Spinal cord (tissue), 10 donors: ENCODE results near the gene NAV3. TPM values are rescaled to one million over a fixed set of nuclear protein-coding genes. Genes with fewer than 3 reads are reported as not detected.

Experiments
- DNase-seq, 6 donors: peaks; one replicate each; pipeline versions ENCODE4 v3.0.0 to v3.0.0-alpha.2; 2013 to 2015; ENCODE audit warnings: low spot score in 6 of 6, low read depth in 4 of 6
- H3K27ac ChIP-seq: one replicate; pipeline ENCODE4 v1.5.1; 2013; ENCODE audit warnings: low read depth, low read length, control low read depth
- H3K27me3 ChIP-seq: one replicate; pipeline ENCODE4 v1.6.1; 2013; ENCODE audit warnings: low read length; ENCODE audit not compliant: control insufficient read depth, insufficient read depth
- H3K36me3 ChIP-seq: one replicate; pipeline ENCODE4 v1.6.1; 2013; ENCODE audit warnings: low read length; ENCODE audit not compliant: control insufficient read depth, insufficient read depth
- H3K4me1 ChIP-seq: one replicate; pipeline ENCODE4 v1.6.1; 2013; ENCODE audit warnings: low read length; ENCODE audit not compliant: control insufficient read depth, insufficient read depth
- H3K4me3 ChIP-seq: one replicate; pipeline ENCODE4 v1.5.1; 2013; ENCODE audit warnings: low read depth, low read length, control low read depth
- H3K9me3 ChIP-seq: one replicate; pipeline ENCODE4 v1.6.1; 2013; ENCODE audit warnings: low read length; ENCODE audit not compliant: control insufficient read depth, insufficient read depth
- WGBS: methylation state at CpG from one replicate; pipeline ENCODE4 v1.1.5; 2013; ENCODE audit warnings: missing lambda C conversion rate; ENCODE audit not compliant: insufficient coverage; 5-methylcytosine and 5-hydroxymethylcytosine counted together
- polyA plus RNA-seq, 2 donors: library from polyadenylated mRNA; unstranded; fragments of 120-200 nt; gene quantifications; one replicate each; pipeline ENCODE4 v1.2.1, GENCODE V29; 2013; ENCODE audit not compliant: insufficient read length in 2 of 2
- total RNA-seq, 2 donors: library from RNA; depleted of rRNA in 1 of 2; stranded (reverse); fragments of 120-200 nt in 1 of 2; fragments of >200 nt in 1 of 2; gene quantifications; one replicate each; pipeline versions ENCODE4 v1.2.3 to v1.2.4, GENCODE V29; 2013 to 2014
- donor health status: healthy.

Gene NAV3
- total and polyA plus RNA-seq, 4 donors: 28.9 to 96.3 (median 47.1) TPM

DNA sequence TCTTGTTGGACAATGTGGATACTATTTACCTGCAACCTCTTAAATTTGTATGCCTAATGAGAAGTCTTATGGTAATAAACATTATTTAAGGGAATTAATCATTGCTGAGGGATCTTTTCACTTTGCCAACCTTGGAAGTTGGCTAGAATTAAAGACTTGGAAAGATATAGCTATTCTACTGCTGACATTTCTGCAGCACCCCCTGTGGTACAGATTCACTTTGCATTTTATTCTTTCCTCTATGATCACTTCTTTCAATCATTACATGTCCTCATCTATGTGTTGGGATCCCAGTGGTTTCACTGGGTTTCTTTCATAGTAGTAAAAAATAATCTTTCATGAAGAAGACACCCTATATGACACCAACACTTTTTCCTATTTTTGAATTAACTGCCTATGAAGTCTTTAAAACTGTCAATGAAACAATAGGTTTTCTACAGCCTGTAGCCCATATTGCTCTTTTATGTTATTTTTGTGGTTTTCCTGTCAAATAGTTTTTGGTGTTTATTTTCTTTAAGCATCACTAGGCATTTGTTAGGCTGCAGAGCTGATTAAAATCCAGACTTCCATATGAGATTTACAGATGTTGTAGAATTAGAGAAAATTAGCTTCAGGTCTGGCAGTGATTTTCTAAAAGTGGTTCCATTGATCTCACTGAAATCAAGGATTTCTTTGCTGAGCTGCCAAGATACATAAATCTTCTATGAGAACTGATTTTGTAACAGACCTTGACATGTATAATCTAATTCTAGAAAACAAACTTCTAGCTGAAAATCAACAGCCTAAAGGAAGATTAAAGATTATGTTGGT, 256.1 kb downstream of the NAV3 start:
- no peak overlapping the region for H3K27ac ChIP-seq
- no peak for DNase-seq

DNA sequence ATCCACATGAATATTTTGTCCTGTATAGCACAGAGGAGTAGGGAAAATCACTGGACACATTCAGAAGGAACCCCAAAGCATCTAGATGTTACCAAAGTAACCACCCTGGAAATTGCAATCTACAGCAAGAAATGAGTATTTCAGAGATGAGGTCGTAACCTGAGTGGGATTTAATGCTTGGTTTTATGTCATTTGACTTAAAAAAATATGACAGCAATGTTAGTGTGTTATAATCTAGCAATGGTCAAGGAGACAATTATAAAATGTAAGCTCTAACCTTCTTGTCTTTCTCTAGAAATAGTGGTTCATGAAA, 256.6 kb downstream of the NAV3 start:
- no peaks in the 10 kb centered on the region for H3K27me3 ChIP-seq
- H3K4me3 ChIP-seq: no peak overlapping the region
- WGBS: no CpG with 5 or more reads among the region's 1 CpG
- H3K36me3 ChIP-seq: no peaks in the 10 kb centered on the region
- no peaks in the 10 kb centered on the region for H3K4me1 ChIP-seq
- H3K9me3 ChIP-seq: no peaks in the 10 kb centered on the region
- DNase-seq: no peak
- no peak overlapping the region for H3K27ac ChIP-seq

More for the DNA sequence above, 256.1 kb downstream of the NAV3 start:
- H3K4me3 ChIP-seq: no peak overlapping the region
- H3K36me3 ChIP-seq: no peaks in the 10 kb centered on the region
- H3K27me3 ChIP-seq: no peaks in the 10 kb centered on the region
- H3K9me3 ChIP-seq: no peaks in the 10 kb centered on the region
- no peaks in the 10 kb centered on the region for H3K4me1 ChIP-seq

DNA sequence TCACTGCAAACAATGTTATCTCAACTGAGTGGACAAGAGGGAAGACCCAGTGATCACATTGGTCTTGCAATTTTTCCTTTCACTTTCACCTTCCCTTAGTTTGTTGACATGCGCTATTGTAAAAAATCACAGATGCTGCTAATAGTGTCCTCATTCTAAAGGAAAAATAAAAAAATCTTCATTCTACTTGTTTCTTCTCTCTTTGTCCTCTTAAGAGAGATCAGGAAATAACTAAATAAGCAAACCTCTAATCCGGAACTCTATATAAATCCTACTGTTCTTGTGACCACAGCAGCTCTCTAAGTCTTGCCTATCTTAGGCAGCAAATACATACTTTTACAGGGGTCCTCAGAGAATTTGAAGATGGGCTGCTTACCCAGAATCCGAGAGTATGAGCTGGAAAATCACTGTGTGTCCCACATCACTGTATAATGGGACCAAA, 257.7 kb downstream of the NAV3 start:
- no peak for DNase-seq
- Histone ChIP-seq H3K27ac (no peak overlapping the region), H3K4me3 (no peak overlapping the region)

DNA sequence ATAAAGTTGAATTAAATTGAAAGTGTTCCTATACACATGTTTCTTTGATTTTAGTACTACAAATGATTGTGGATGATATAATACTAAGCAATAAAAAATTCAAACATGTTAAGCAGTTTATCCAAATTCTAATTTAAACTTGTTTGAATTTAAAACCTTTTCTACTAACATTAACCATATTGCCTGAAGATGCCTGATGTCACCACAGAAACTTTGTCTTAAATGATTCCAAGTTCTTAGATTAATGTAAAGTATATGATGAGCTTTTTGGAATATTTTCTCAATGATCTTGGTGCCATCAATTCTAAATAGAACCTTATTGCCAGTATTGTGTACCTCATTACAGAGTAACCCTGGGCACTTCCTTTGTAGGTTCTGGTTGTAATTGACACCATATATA, 259.6 kb downstream of the NAV3 start:
- Histone ChIP-seq H3K27ac (no peak overlapping the region), H3K36me3 (no peaks in the 10 kb centered on the region), H3K4me1 (no peaks in the 10 kb centered on the region), H3K4me3 (no peak overlapping the region), H3K9me3 (no peaks in the 10 kb centered on the region), H3K27me3 (no peaks in the 10 kb centered on the region)
- DNase-seq: peak in 1 of 6 donors; percentile 50

More for the DNA sequence above, 257.7 kb downstream of the NAV3 start:
- no peaks in the 10 kb centered on the region for H3K27me3 ChIP-seq
- no peaks in the 10 kb centered on the region for H3K36me3 ChIP-seq
- no peaks in the 10 kb centered on the region for H3K9me3 ChIP-seq
- 88% methylated on average over 1 of the region's 3 CpGs for WGBS
- H3K4me1 ChIP-seq: no peaks in the 10 kb centered on the region

DNA sequence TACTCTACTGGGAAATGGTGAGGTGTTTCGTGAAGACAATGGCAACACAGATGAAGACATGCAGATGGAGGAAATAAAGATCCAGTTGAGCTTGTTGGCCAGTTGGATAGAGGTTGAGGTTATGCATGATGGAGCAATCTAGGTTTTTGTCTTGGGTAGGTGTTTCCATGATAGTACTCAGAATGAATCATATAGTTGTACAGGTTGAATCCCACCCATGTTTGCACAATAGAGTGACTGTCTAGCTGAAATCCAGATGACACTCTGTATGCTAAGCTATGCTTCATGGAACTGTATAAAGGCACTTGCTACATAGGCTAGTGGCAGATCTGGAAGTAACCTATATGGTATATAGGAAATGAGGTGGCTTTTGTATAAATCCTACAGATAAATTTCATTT, 264.9 kb downstream of the NAV3 start:
- no peak overlapping the region for H3K27ac ChIP-seq
- 100% methylated on average over 1 of the region's 1 CpG for WGBS
- H3K4me1 ChIP-seq: no peaks in the 10 kb centered on the region

DNA sequence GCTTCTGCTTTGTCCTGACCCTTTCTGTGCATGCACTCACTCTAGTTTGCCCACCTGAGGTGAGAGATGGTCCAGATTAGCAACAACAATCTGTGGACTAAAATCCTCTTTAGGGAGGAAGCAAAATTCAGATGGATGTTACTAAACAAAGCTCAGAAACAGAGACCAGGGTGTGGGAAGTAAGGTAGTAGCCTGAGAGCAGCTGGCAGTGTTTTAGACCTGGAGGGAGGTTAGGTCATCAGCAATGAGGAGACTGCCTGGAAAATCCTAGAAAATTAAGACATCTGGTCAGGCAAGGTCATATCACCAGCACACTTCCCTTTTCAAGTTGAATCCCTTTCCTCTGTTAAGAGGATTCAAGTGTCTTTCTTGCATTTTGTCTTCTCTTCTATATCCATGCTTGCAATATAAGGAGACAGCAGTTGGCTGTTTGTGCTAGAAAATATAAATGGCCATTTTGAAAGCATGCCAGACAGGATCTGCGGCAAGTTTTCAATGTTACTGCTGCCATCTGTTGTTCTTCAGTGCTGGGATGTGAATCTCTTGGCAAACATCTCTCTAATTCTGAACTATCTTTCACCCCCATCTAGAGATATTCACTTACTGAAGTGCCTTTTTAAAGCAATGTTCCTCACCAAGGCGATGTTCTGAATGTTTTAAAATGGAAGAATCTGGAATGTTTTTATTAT, 266.4 kb downstream of the NAV3 start:
- WGBS: no CpG with 5 or more reads among the region's 2 CpGs
- H3K27me3 ChIP-seq: no peaks in the 10 kb centered on the region
- no peak overlapping the region for H3K27ac ChIP-seq
- H3K4me1 ChIP-seq: no peaks in the 10 kb centered on the region
- DNase-seq: peak; percentile 31 to 90 (median 42)
- H3K4me3 ChIP-seq: no peak overlapping the region
- no peaks in the 10 kb centered on the region for H3K9me3 ChIP-seq
- no peaks in the 10 kb centered on the region for H3K36me3 ChIP-seq

More for the DNA sequence above, 264.9 kb downstream of the NAV3 start:
- H3K4me3 ChIP-seq: no peak overlapping the region
- H3K9me3 ChIP-seq: no peaks in the 10 kb centered on the region
- no peaks in the 10 kb centered on the region for H3K27me3 ChIP-seq
- DNase-seq: no peak
- H3K36me3 ChIP-seq: no peaks in the 10 kb centered on the region

DNA sequence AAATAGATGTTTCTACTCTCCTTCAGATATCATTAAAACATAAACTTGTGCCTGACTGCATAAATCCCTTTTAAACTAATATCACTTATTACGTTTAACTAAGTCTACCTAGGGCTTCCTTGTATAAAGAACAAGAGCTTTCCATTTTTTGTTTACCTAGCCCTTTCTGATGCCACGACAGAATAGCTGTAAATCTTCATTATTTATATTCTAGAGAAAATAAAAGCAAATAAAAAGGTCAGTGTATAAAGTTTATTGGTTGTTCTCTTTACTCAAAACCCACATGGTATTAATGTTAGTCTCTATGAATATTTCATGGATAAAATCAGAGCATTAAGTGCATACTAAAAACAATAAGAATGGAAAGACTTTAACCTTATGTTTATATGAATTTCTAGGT, 269.1 kb downstream of the NAV3 start:
- Histone ChIP-seq H3K27me3 (no peaks in the 10 kb centered on the region), H3K4me1 (no peaks in the 10 kb centered on the region), H3K36me3 (no peaks in the 10 kb centered on the region), H3K4me3 (no peak overlapping the region), H3K27ac (no peak overlapping the region), H3K9me3 (no peaks in the 10 kb centered on the region)
- no peak for DNase-seq
- WGBS: no CpG with 5 or more reads among the region's 2 CpGs

DNA sequence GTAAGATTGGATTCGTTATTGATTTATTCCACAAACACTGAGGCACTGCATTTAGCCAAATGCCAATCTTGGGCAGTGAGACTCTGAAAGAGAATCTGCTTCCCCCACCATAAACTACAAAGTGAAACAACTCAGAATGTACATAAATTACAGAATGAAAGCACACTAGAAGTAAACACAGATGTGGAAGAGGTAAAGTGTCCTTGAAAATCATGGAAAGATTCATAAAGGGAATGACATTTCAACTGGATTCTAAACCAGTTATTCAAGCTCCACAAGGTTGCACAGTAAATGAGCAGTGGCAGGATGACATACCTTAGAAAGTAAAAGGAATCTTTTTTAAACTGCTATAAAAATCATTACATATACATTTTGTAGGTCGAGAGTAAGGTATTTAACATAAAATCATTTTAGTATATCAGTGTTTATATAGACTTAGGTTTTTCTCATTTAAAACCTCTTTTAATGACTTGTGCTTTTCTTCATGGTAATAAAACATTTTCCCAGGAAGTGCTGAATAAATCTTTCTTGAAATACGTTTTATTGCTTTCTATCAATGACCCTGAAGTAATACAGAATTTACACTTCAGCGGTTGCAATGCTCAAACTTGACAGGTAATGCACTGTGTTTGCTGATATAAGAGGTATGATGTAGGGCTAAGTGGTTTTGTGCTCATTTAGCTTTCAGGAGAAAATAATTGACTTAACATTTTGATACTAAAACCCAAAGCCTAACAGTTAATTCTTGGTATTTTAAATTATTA, 270.6 kb downstream of the NAV3 start:
- Histone ChIP-seq H3K4me1 (no peaks in the 10 kb centered on the region), H3K27ac (no peak overlapping the region), H3K9me3 (no peaks in the 10 kb centered on the region), H3K4me3 (no peak overlapping the region), H3K27me3 (no peaks in the 10 kb centered on the region), H3K36me3 (no peaks in the 10 kb centered on the region)
- peak in 1 of 6 donors; percentile 64 for DNase-seq
- no CpG with 5 or more reads among the region's 4 CpGs for WGBS

DNA sequence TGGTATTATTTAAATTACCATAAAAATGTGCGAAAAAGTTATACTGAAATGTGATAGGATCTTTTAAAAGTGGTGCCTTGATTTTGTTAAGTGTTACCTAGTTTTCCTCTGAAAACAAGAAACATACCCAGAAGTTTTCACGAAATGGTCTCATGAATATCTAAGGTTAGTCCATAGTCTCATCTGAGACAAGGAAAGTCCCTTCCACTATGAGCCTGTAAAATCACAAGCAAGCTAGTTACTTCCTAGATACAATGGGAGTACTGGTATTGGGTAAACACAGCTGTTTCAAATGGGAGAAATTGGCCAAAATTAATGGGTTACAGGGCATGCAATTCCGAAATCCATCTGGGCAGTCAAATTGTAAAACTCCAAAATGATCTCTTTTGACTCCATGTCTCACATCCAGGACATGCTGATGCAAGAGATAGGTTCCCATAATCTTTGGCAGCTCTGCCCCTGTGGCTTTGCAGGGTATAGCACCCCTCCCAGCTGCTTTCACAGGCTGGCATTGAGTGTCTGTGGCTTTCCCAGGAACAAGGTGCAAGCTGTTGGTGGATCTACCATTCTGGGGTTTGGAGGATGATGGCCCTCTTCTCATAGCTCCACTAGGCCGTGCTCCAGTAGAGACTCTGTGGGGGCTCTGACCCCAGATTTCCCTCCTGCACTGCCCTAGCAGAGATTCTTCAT, 271.4 kb downstream of the NAV3 start:
- no peak for DNase-seq
- no peaks in the 10 kb centered on the region for H3K9me3 ChIP-seq
- H3K27ac ChIP-seq: no peak overlapping the region
- no peaks in the 10 kb centered on the region for H3K36me3 ChIP-seq
- 100% methylated on average over 1 of the region's 4 CpGs for WGBS
- no peak overlapping the region for H3K4me3 ChIP-seq
- no peaks in the 10 kb centered on the region for H3K27me3 ChIP-seq
- H3K4me1 ChIP-seq: no peaks in the 10 kb centered on the region
